HG03060 (cell line): ENCODE data around the gene SPR.

Experiments used
- ATAC-seq: cut with Tn5 transposase; IDR thresholded peaks from one replicate; pipeline ENCODE4 v1.9.1; 2021; ENCODE audit warnings: low read depth, moderate number of reproducible peaks; ENCODE audit not compliant: unreplicated experiment

SPR gene

GRCh38 chr2:72887032-72887739, at the start of gene SPR:
SPR (plus strand) TSS chr2:72887408; CDS start chr2:72887433, 25 bp downstream.
- ATAC-seq, result peak; percentile 44

DNA sequence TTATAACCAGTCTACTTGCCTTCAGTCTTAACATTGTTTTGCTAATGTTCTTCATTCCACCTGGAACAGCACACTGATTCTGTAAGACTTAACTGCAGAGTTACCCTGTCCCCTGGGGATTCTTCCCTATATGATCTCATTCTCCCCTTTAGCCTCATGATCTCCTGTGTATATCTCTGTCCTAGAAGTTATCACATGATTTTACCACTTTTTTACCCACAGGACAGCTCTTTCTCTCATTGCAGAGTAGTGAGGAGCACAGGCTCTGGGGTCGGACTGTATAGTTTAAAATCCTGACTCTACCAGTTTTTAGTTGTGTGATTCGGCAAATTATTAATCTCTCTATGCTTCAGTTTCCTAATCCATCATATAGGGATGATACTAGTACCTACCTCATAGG, 47.1 kb upstream of the SPR start:
- no peak for ATAC-seq

- no peak for ATAC-seq
These were observed 45.6 kb upstream of the SPR start for GRCh38 chr2:72841462-72842125.

DNA sequence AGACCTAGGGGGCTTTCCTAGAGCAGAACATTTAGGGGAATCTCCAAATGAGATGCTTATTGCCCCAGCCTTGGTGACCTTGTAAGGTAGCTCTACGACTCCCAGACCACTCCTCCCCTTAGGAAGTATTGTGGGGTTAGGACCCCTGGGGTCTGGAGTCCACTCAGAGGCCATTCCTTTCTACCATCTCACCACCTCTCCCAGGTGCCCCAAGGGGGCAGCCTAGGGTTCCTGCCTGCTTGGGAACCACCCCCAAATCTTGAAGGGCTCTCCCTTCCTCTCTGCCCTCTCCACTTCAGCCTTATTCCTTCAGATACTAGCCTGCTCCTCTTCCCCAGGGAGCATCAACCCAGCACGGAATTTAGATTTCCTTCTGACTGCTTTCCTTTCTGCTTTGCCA, 43.9 kb upstream of the SPR start:
- ATAC-seq, result no peak

GRCh38 chr2:72846171-72847095, 40.8 kb upstream of the SPR start:
- peak; percentile 92 for ATAC-seq

GRCh38 chr2:72847534-72848315, 39.5 kb upstream of the SPR start:
- no peak for ATAC-seq

GRCh38 chr2:72848436-72849137, 38.6 kb upstream of the SPR start:
- ATAC-seq, result no peak

DNA sequence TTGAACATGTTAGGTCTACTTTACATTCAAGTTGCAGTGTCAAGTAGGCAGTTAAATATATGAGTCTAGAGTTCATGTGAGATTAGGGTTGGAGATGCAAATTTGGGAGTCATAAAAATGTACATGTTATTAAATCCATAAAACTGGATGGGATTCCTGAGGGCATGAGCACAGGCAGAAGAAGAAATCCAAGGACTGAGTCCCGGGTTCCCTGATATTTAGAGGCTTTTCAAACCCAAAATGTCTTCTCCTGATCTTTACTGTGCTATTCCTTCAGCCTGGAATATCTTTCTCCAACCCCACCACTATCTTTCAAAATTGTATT, 38.1 kb upstream of the SPR start:
- no peak for ATAC-seq

GRCh38 chr2:72851333-72851732, 35.9 kb upstream of the SPR start:
- ATAC-seq, result no peak

DNA sequence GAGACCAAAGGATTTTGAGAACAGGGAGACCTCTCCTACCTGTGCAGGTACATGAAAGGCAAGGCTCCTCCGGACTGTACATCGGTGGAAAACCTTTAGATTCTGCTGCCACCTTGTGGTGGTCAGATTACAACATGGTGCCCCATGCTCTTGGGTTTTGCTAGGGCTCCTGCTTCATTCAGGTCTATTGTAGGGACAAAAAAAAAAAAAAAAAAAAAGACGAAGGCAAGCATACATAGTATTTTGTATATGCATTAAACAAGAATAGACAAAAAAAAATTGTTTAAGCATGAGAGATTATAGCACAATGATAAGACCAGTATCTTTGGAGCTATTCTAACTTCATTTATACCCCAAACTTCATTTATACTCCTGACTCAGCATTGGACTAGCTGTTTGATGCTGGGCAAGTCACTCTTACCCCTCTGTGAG, 27.4 kb upstream of the SPR start:
- ATAC-seq, result no peak

GRCh38 chr2:72862239-72862988, 24.8 kb upstream of the SPR start:
- ATAC-seq, result peak; percentile 69

DNA sequence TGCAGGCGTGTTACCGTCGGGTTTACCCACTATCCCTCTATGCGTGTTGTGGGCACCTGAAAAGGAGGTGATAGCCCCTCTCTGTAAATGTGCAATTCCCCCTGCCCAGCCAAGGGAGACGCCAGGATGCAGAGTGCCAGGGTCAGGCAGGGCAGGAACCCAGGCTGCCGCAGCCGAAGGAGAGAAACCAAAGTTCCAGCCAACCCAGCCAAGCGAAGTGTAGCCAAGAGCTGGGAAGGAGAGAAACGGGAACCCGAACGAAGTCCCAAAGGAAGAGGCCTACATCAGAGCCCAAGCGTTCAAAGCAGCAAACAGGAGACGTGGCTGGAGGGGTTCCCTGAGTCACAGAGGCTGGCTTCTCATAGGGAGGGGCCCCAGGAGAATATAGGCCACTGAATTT, 24.2 kb upstream of the SPR start:
- ATAC-seq, result no peak

- peak; percentile 47 for ATAC-seq
These were observed 22.7 kb upstream of the SPR start for GRCh38 chr2:72864500-72864899.

DNA sequence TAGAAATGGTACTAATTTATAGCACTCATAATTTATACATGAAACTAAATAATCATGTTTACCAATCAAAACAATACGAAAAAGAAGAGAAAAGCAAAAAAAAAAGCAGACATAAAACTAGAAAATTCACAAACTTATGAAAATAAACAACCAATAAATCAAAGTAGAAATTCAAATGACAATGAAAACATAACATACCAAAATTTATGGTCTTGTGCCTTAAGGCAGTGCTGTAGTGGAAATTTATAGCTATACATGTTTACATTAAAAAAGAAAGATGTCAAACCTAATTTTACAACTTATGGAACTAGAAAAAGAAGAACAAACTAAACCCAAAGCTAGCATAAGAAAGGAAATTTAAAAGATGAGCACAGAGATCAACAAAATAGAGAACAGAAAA, 16.1 kb upstream of the SPR start:
- no peak for ATAC-seq

DNA sequence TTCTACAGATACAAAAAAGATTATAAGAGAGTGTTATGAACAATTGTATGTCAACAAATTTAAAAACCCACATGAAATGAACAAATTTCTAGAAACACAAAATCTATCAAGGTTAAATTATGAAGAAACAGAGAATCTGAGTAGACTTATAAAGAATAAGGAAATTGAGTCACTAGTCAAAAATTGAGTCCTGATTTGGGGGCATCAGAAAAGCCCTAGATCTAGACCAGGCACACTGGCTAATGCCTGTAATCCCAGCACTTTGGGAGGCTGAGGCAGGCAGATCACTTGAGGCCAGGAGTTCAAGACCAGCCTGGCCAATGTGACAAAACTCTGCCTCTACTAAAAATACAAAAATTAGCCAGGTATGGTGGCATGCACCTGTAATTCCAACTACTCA, 15.3 kb upstream of the SPR start:
- no peak for ATAC-seq

DNA sequence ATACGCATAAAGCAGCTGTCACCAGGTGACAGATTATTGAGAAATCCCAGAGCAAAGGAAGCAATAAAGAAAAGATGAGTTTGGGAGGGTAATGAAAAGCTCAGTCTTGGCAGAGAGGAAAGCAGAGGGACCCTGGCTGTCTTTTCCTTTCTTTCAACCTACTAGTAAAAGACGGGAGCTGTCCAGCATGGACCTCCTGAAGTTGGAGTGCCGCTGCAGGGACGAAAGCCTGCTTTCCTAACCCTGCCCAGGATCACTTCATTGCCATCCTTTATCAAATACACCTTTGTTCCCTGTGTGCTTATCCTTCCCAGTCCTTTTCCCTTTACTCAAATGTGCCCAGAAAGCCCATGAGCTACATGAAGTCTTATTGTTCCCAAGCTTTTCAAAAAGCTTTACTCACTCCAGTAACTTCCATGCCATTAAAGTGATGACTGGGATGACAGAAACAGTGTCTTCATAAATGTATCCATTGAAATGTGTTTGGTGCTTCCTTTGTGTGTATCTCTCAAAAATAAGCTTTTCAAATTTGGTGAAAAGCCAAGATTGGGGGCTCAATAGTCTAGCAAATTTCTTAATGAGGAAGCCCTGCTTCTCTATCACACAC, 3.7 kb upstream of the SPR start:
- ATAC-seq, result no peak

- ATAC-seq, result no peak
These were observed 640 bp upstream of the SPR start for GRCh38 chr2:72886505-72887031.

DNA sequence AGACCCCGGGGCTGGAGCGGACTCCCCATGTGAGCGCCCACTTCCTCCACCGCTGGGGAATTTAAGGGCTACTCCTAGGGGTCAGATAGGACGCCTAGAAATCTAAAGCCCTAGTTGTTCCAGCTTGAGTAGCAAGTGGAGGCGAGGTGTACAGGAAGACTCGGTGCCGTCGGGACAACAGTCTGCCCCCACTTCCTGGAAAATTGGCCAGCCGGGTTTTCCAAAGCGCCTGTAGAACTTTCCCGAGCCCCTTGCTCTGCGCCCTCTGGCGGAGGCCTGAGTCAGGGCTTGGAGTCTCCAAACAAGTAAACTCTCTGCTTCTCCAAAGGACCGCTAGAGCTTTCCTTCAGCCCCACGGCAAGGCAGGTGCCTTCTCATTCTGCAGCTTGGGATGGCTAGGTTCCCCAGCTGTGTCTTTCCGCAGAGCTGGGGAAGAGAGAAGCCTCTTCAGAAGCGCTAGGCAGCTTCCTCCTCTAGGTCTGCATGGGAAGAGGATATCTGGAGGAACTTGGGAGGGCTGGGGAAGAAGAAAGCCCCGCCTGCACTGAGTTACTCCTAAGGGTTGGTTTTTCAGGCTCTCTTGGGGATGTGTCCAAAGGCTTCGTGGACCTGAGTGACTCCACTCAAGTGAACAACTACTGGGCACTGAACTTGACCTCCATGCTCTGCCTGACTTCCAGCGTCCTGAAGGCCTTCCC, 681 bp downstream of the SPR start:
- ATAC-seq, result peak; percentile 29
